Measurements from ENCODE around the gene APBA1.

Gene APBA1

GRCh38 chr9:69420611-69421270, 251.4 kb downstream of the APBA1 start:
- Histone ChIP-seq H3K27ac (ENCODE audit: low read depth, low read length) (no peak overlapping the region), H3K27me3 (ENCODE audit: control insufficient read depth, low read length) (no peaks in the 10 kb centered on the region), H3K4me2 (ENCODE audit: low read length) (no peak overlapping the region), H4K20me1 (ENCODE audit: control insufficient read depth, insufficient read depth, low read depth, low read length) (no peaks in the 10 kb centered on the region), H3F3A (ENCODE audit: control insufficient read depth, insufficient read depth) (no peaks in the 10 kb centered on the region), H3K79me2 (ENCODE audit: control insufficient read depth, low read length) (no peaks in the 10 kb centered on the region), H3K4me3 (ENCODE audit: low read length) (no peak overlapping the region), H3K9me2 (replicated peaks; ENCODE audit: control insufficient read depth, low read length) (no peaks in the 10 kb centered on the region), H3K9me3 (ENCODE audit: control insufficient read depth, insufficient read depth, low read length) (no peaks in the 10 kb centered on the region), H3K36me3 (ENCODE audit: control insufficient read depth, low read length) (no peaks in the 10 kb centered on the region), H3K4me1 (ENCODE audit: control insufficient read depth, low read length) (no peaks in the 10 kb centered on the region)
- TF ChIP-seq EZH2phosphoT487 (IDR thresholded peaks at IDR 0.05; ENCODE audit: borderline replicate concordance, low read length) = no peak
- TF ChIP-seq, protein P1, sequence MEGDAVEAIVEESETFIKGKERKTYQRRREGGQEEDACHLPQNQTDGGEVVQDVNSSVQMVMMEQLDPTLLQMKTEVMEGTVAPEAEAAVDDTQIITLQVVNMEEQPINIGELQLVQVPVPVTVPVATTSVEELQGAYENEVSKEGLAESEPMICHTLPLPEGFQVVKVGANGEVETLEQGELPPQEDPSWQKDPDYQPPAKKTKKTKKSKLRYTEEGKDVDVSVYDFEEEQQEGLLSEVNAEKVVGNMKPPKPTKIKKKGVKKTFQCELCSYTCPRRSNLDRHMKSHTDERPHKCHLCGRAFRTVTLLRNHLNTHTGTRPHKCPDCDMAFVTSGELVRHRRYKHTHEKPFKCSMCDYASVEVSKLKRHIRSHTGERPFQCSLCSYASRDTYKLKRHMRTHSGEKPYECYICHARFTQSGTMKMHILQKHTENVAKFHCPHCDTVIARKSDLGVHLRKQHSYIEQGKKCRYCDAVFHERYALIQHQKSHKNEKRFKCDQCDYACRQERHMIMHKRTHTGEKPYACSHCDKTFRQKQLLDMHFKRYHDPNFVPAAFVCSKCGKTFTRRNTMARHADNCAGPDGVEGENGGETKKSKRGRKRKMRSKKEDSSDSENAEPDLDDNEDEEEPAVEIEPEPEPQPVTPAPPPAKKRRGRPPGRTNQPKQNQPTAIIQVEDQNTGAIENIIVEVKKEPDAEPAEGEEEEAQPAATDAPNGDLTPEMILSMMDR (IDR thresholded peaks at IDR 0.05; ENCODE audit: low read depth, low read length, poor library complexity, severe bottlenecking) = no peak

DNA sequence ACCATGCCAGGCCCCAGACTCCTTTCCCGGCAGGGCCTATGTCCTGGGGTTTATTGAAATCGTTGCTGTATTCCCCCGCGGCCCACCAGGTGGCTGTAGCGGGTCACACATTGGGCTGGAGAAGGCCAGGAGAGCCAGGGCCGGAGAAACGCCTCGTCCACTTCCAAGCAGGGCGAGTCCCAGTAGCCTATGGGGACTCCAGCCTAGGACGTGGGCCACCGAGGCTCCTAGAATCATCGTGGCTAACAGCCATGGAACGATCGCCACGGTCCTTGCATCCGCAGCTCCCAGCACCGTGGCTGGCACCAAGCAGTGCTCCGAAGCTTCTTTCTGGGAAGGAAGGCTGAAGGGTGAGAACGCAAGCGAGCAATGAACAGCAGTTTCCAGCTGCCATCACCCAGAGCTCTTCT, 259.4 kb downstream of the APBA1 start:
- H3K36me3 ChIP-seq (ENCODE audit: control insufficient read depth, low read length) = no peaks in the 10 kb centered on the region
- H3K9me3 ChIP-seq (ENCODE audit: control insufficient read depth, insufficient read depth, low read length) = no peaks in the 10 kb centered on the region
- H3K27ac ChIP-seq (ENCODE audit: low read depth, low read length) = no peak overlapping the region
- no peak overlapping the region for H3K4me3 ChIP-seq (ENCODE audit: low read length)
- no peaks in the 10 kb centered on the region for H3K79me2 ChIP-seq (ENCODE audit: control insufficient read depth, low read length)
- no peaks in the 10 kb centered on the region for H4K20me1 ChIP-seq (ENCODE audit: control insufficient read depth, insufficient read depth, low read depth, low read length)
- H3K4me2 ChIP-seq (ENCODE audit: low read length) = no peak overlapping the region
- TF ChIP-seq EZH2phosphoT487 (IDR thresholded peaks at IDR 0.05; ENCODE audit: borderline replicate concordance, low read length) = no peak
- TF ChIP-seq, protein P1 (IDR thresholded peaks at IDR 0.05; ENCODE audit: low read depth, low read length, poor library complexity, severe bottlenecking) = peak; percentile 38
- no peaks in the 10 kb centered on the region for H3F3A ChIP-seq (ENCODE audit: control insufficient read depth, insufficient read depth)
- no peaks in the 10 kb centered on the region for H3K27me3 ChIP-seq (ENCODE audit: control insufficient read depth, low read length)
- H3K4me1 ChIP-seq (ENCODE audit: control insufficient read depth, low read length) = no peaks in the 10 kb centered on the region
- no peaks in the 10 kb centered on the region for H3K9me2 ChIP-seq (replicated peaks; ENCODE audit: control insufficient read depth, low read length)

DNA sequence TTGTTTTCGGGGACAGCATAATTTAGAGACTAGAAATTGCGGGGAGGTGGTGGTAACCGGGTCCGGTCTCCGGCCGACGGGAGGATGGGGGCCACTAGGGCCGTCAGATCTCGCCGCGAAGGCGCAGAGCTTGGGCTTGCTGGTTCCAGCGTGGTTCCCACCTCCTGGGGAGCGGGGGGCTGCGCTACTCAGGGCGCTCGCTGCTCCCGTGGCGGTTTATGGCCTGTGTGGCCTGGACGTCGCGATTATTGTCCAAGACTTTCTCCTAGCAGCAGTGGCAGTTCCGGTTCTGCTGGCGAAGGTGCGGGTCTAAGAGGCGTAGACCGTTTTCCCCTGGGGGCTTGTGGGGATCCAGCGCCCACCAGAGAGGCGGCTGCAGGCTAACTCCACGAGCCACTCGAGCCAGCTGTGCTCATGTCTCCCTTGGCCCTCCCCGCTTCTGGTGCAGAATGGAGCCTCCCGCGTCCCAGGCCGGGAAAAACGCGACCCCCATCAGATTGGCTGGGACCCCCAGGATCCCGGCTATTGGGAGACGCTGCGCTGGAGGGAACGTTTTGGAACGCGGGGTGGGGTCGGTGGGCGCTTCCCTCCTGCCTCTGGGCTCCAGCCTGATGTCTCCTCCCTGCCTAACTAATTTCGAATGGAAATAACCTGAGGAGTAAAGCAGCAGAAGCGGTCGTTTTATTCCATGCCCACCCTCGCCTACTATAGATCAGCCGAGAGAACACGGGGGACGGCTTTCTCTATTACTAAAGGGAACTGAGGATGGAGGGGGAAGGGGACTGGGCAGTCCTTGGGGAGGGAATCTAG, 260.0 kb downstream of the APBA1 start:
- Histone ChIP-seq H3K4me2 (ENCODE audit: low read length) (no peak overlapping the region), H3K27ac (ENCODE audit: low read depth, low read length) (no peak overlapping the region), H3K27me3 (ENCODE audit: control insufficient read depth, low read length) (no peaks in the 10 kb centered on the region), H3F3A (ENCODE audit: control insufficient read depth, insufficient read depth) (no peaks in the 10 kb centered on the region), H3K4me3 (ENCODE audit: low read length) (no peak overlapping the region), H3K9me3 (ENCODE audit: control insufficient read depth, insufficient read depth, low read length) (no peaks in the 10 kb centered on the region), H3K79me2 (ENCODE audit: control insufficient read depth, low read length) (no peaks in the 10 kb centered on the region), H3K9me2 (replicated peaks; ENCODE audit: control insufficient read depth, low read length) (no peaks in the 10 kb centered on the region), H4K20me1 (ENCODE audit: control insufficient read depth, insufficient read depth, low read depth, low read length) (no peaks in the 10 kb centered on the region), H3K4me1 (ENCODE audit: control insufficient read depth, low read length) (no peaks in the 10 kb centered on the region), H3K36me3 (ENCODE audit: control insufficient read depth, low read length) (no peaks in the 10 kb centered on the region)
- TF ChIP-seq, protein P1 (IDR thresholded peaks at IDR 0.05; ENCODE audit: low read depth, low read length, poor library complexity, severe bottlenecking) = no peak
- TF ChIP-seq EZH2phosphoT487 (IDR thresholded peaks at IDR 0.05; ENCODE audit: borderline replicate concordance, low read length) = no peak
